Fibroblast of lung (primary cell): ENCODE results near the gene THPO. TPM values are rescaled to one million over a fixed set of nuclear protein-coding genes. Genes with fewer than 3 reads are reported as not detected.

ENCODE experiments used
- DNase-seq, 2 donors: peaks; one replicate each; pipeline versions ENCODE4 v3.0.0 to v3.0.0-alpha.2; 2010; ENCODE audit warnings: low read depth in 2 of 2
- H2AFZ ChIP-seq: 2 replicates; pipeline ENCODE4 v1.5.1; 2012; ENCODE audit warnings: low read length, control low read depth, inconsistent platforms
- H3K27ac ChIP-seq: 2 replicates; pipeline ENCODE4 v1.5.1; 2011; ENCODE audit warnings: low read length, control low read depth; ENCODE audit not compliant: insufficient read depth
- H3K27me3 ChIP-seq: 2 replicates; pipeline ENCODE4 v1.5.1; 2011; ENCODE audit warnings: mild to moderate bottlenecking, low read length; ENCODE audit not compliant: control insufficient read depth, insufficient read depth
- H3K36me3 ChIP-seq: 2 replicates; pipeline ENCODE4 v1.5.1; 2011; ENCODE audit warnings: low read length; ENCODE audit not compliant: control insufficient read depth, insufficient read depth
- H3K4me1 ChIP-seq: 2 replicates; pipeline ENCODE4 v1.5.1; 2011; ENCODE audit warnings: low read length; ENCODE audit not compliant: control insufficient read depth, insufficient read depth; ENCODE audit errors: extremely low read depth
- H3K4me2 ChIP-seq: 2 replicates; pipeline ENCODE4 v1.5.1; 2011; ENCODE audit warnings: low read length, control low read depth; ENCODE audit not compliant: insufficient read depth; ENCODE audit errors: extremely low read depth
- H3K4me3 ChIP-seq, 4 experiments: fragments of 200-600 bp in 1 of 4; sonication (generic) in 1 of 4; replicated peaks in 1 of 4; 2 replicates each; pipeline ENCODE4 v1.5.1; 2011 to 2016; ENCODE audit warnings: low read length in 4 of 4, low read depth in 3 of 4, mild to moderate bottlenecking in 3 of 4, control low read depth in 2 of 4, inconsistent platforms in 1 of 4, mixed read lengths in 1 of 4; ENCODE audit not compliant: insufficient read depth in 1 of 4; ENCODE audit errors: control extremely low read depth in 1 of 4
- H3K79me2 ChIP-seq: 2 replicates; pipeline ENCODE4 v1.5.1; 2012; ENCODE audit warnings: mild to moderate bottlenecking, low read length, inconsistent platforms; ENCODE audit not compliant: control insufficient read depth, insufficient read depth
- H3K9ac ChIP-seq: 2 replicates; pipeline ENCODE4 v1.5.1; 2011; ENCODE audit warnings: mild to moderate bottlenecking, low read length, control low read depth; ENCODE audit not compliant: insufficient read depth
- H3K9me3 ChIP-seq: 2 replicates; pipeline ENCODE4 v1.5.1; 2012; ENCODE audit warnings: low read depth, low read length; ENCODE audit not compliant: control insufficient read depth, insufficient read depth
- H4K20me1 ChIP-seq: 2 replicates; pipeline ENCODE4 v1.5.1; 2011; ENCODE audit warnings: low read length; ENCODE audit not compliant: control insufficient read depth, insufficient read depth; ENCODE audit errors: extremely low read depth
- CTCF ChIP-seq, 2 donors: IDR thresholded peaks in 1 of 2; conservative IDR thresholded peaks in 1 of 2; 1 replicate in 1 of 2; 2 replicates in 1 of 2; pipeline ENCODE4 v1.5.1; 2011 to 2012; ENCODE audit warnings: low read length in 2 of 2, control low read depth in 1 of 2, inconsistent platforms in 1 of 2, low read depth in 1 of 2, mild to moderate bottlenecking in 1 of 2
- EZH2 ChIP-seq: IDR thresholded peaks from 2 replicates; pipeline ENCODE4 v1.5.1; 2012; ENCODE audit warnings: low read length, control low read depth, mild to moderate bottlenecking; ENCODE audit errors: missing control alignments
- polyA plus RNA-seq, 2 donors: library from polyadenylated mRNA; depleted of rRNA in 1 of 2; stranded (reverse) in 1 of 2; unstranded in 1 of 2; fragments of >200 nt; gene quantifications; 2 replicates each; pipeline ENCODE4 v1.2.1, GENCODE V29; 2011 to 2012; ENCODE audit warnings: missing spikeins in 1 of 2
- total RNA-seq: library from RNA; depleted of rRNA; stranded (reverse); fragments of >200 nt; gene quantifications from 2 replicates; pipeline ENCODE4 v1.2.1, GENCODE V29; 2014

THPO gene
- total and polyA plus RNA-seq, 2 donors (not counting 1 experiment from before 2014, with no cell fraction given), result 0.27 to 0.50 TPM

- Histone ChIP-seq H3K27ac (no peak overlapping the region), H3K36me3 (no peaks in the 10 kb centered on the region), H3K4me3 (no peak overlapping the region), H3K9me3 (no peaks in the 10 kb centered on the region), H3K4me2 (no peak overlapping the region), H4K20me1 (no peaks in the 10 kb centered on the region), H2AFZ (no peak overlapping the region), H3K79me2 (no peaks in the 10 kb centered on the region), H3K27me3 (peaks cover 12% of the 10 kb centered on the region), H3K4me1 (no peaks in the 10 kb centered on the region), H3K9ac (no peak overlapping the region)
- DNase-seq, result no peak
- no peak for TF ChIP-seq EZH2
- TF ChIP-seq CTCF (conservative IDR thresholded peaks at IDR 0.05 in 1 of 2, IDR thresholded peaks at IDR 0.05 in 1 of 2; ENCODE audit: low read depth in 1 of 2, low read length in 2 of 2), result no peak
Observed at GRCh38 chr3:184405075-184406030, 27.3 kb upstream of the THPO start.

DNA sequence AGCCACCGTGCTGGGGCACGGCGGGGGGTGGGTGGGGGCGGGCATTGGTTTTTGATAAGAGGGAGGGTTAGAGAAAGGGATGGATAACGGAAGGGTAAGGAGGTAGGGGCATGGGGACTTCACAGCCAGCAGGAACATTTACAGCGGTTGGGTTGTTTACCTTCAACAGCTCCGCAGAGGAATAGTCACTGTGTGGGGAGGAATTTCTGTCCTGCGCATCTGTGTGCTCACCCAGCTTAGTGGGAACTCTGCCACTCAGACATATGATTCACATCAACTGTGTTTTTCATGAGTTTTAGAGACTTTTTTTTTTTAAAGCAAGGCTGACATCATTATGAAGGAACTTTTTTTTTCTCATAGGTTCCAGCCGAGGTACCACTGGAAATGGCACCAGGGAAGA is 21.4 kb upstream of the THPO start:
- H3K27me3 ChIP-seq, result peaks cover 13% of the 10 kb centered on the region

More for the DNA sequence above, 21.4 kb upstream of the THPO start:
- TF ChIP-seq CTCF (conservative IDR thresholded peaks at IDR 0.05 in 1 of 2, IDR thresholded peaks at IDR 0.05 in 1 of 2; ENCODE audit: low read depth in 1 of 2, low read length in 2 of 2) (no peak), EZH2 (no peak)
- H3K9me3 ChIP-seq, result no peaks in the 10 kb centered on the region
- no peak overlapping the region for H3K4me3 ChIP-seq
- no peak overlapping the region for H2AFZ ChIP-seq
- no peak overlapping the region for H3K9ac ChIP-seq
- no peak overlapping the region for H3K27ac ChIP-seq
- peak; percentile 92 to 95 for DNase-seq
- H4K20me1 ChIP-seq, result no peaks in the 10 kb centered on the region
- peak overlapping the region; percentile 25 for H3K4me2 ChIP-seq
- no peaks in the 10 kb centered on the region for H3K4me1 ChIP-seq
- H3K36me3 ChIP-seq, result no peaks in the 10 kb centered on the region
- no peaks in the 10 kb centered on the region for H3K79me2 ChIP-seq
